OCI-LY3 (cell line): ENCODE data around the gene MAN2A2.

ENCODE experiments used
- EZH2phosphoT487 ChIP-seq: fragments of 200-600 bp; shearing (Covaris generic); IDR thresholded peaks from 2 replicates; pipeline ENCODE4 v1.6.1; 2018; ENCODE audit warnings: antibody characterized with exemption, mixed run types, low read depth
- TF ChIP-seq, protein P1 (sequence below): fragments of 200-600, 300-600 bp; sonication (generic); IDR thresholded peaks from 2 replicates; pipeline ENCODE4 v1.5.1; 2014; ENCODE audit warnings: antibody characterized with exemption, low read length, low read depth

DNA sequence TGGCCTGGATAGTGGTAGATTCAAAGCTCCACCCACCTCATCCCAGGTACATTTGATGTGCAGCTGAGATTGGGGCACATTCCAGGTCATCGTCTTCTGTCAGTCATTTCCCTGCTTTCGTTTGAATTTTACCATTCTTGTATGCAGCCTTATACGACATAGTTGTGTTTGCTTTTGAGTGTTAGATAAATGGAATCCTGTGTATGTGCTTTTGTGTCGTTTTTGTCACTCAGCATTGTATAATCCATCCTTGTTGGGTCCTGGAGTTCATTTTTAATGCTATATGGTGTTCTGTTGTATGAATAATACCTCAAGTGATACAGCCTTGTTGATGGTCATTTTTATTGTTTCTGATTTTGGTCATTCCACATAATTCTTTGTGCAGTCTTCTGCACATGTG lies 58.9 kb downstream of the MAN2A2 start:
- TF ChIP-seq, protein P1, sequence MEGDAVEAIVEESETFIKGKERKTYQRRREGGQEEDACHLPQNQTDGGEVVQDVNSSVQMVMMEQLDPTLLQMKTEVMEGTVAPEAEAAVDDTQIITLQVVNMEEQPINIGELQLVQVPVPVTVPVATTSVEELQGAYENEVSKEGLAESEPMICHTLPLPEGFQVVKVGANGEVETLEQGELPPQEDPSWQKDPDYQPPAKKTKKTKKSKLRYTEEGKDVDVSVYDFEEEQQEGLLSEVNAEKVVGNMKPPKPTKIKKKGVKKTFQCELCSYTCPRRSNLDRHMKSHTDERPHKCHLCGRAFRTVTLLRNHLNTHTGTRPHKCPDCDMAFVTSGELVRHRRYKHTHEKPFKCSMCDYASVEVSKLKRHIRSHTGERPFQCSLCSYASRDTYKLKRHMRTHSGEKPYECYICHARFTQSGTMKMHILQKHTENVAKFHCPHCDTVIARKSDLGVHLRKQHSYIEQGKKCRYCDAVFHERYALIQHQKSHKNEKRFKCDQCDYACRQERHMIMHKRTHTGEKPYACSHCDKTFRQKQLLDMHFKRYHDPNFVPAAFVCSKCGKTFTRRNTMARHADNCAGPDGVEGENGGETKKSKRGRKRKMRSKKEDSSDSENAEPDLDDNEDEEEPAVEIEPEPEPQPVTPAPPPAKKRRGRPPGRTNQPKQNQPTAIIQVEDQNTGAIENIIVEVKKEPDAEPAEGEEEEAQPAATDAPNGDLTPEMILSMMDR, result no peak
- TF ChIP-seq EZH2phosphoT487, result no peak
